T-helper 22 cell (primary cell): Measurements from ENCODE around the gene ARF3.

ENCODE experiments used
- DNase-seq: peaks from one replicate; pipeline ENCODE4 v3.0.0-alpha.2; 2020; ENCODE audit warnings: low read depth

ARF3 gene

DNA sequence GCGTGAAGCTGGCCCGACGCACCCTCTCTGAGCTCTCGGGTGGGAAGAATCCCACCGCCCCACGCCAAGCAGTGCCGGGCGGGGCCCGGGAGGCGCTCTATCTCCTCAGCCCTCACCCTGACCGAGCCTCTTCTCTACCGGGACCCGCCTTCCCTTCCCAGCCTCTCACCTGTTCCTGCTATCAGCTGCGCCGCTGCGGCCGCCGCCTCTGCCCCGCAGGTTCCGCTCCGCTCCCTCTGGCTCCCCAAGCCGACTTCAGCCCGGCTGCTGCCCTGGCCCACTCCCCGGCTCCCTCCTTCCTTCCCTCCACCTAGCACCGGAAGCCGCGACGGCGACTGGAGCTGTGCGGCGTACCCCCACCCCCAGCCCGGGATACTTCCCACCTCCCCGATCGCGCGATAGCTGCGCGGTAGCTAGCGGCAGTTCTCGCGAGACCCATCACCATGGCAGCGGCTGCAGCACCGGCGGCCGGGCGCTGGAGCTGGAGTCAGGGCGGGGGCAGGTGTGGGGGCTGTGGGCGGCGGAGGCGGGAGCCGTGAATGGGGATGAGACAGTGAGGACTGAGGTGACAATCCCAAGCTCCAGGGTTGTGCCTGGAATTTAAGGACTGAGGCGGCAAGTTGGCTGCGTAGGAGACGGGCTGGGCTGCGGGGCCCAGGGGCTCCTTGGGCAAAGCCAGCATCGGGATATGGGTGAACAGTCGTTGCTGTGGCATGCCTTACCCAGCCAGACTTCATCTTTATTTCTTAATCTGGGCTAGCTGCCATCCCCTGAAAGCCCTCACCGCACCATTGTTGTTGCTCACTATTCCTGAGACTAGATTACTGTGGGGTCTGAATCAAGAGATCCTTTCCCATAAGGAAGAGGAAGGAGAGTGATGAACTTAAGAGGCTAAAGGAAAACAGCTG, at the start of gene ARF3:
Gene ARF3 (minus strand): TSS at position 347 of the 908 bp plus-strand sequence. CDS start 16,392 bp downstream, outside the sequence.
- peak; percentile 90 for DNase-seq

DNA sequence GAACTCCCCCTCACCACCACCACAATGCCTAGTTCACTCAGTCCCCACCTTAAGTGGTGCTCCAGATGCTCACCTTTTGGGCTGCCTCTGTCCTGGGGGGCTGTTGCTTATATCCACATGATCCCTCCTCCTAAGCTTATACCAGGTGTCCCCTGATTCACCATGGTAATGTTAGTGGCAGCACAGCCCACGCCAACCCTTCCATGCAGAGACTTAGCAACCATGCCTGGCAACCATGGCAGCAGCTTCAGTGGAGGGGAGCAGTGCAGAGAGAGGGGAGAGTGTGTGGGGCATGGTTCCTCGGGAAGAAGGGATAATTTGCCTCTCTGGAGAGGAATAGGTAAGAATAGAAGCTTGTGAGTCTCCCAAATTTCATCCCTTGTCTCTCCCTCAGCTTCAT, 43.1 kb upstream of the ARF3 start:
- DNase-seq: no peak

DNA sequence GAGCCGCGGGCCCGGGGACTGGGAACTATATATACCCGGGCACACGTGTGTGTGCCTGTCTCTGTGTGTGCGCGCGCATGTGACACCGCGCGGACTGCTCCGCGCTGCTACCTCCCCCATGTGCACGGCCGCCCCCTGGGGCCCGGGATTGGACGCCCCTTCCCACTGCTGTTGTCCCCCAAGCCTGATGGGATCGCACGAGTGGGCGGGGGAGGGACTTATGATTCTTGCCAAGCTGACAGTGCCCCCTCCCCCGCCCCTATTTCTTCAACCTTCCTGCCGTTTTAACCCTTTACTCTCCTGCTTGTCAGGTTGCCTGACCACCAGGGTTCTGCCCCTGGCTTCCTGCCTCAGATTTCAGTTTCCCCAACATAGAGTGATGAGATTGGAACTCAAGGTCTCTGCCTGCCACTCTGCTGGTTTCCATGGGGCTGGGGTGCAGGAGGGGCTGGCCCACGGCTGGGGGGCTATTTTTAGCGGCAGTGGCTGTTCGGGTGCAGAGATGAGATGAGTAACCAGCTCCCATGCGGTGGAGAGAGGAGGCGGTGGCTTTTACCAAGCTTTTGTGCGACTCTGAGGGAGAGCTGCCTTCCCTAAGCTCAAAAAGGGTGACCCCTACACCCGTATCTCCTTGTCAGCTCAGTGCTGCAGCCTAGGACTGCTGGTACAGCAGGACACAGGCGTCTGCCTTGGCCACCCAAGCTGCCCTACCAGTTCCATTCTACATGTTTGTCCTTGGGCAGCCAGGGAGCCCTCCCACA, 42.3 kb upstream of the ARF3 start, which contains the start of gene DDN:
Gene DDN (minus strand): TSS at position 5 of the 761 bp plus-strand sequence. CDS start 88 bp downstream, outside the sequence.
- no peak for DNase-seq

DNA sequence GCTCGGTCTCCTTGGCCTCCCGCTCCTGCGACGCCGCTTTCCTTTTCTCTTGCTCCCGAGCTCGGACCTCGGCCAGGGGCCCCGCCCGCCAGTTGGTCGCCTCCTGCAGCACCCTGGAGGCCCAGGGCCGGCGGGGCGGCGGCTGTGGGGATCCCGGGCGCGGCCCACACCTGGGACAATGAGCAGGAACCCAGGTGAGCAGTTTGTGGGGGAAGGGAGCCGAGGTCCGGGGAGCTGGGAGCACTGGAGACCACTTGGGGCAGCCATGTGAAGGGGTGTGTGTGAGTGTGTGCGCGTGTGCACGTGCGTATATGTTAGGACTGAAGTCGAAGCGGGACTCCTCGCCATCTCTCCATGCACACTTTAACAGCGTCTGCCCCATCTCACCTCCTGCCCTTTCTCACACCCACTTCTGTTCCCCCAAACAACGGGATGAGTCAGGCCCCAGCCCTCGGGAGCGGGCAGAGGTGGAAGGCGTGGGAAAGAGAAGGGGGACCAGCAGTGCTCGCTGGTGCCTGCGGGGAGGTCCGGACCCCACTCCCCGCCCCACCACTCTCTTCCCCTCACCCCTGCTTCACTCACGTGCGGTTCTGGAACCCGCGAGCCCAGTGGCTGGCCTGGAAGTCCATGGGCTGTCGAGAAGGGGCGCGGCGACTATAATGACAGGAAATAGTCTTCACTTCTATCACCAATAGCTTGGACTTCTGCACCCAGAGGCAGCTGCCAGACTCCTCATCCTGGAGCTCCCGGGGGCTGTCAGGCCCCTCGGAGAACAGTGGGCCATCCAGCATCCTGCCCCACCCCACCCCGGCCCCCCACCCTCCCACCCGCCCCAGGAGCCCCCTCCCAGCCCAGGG, 41.4 kb upstream of the ARF3 start:
- no peak for DNase-seq

- DNase-seq: no peak
Measured at GRCh38 chr12:48997719-48998496, 40.6 kb upstream of the ARF3 start.

DNA sequence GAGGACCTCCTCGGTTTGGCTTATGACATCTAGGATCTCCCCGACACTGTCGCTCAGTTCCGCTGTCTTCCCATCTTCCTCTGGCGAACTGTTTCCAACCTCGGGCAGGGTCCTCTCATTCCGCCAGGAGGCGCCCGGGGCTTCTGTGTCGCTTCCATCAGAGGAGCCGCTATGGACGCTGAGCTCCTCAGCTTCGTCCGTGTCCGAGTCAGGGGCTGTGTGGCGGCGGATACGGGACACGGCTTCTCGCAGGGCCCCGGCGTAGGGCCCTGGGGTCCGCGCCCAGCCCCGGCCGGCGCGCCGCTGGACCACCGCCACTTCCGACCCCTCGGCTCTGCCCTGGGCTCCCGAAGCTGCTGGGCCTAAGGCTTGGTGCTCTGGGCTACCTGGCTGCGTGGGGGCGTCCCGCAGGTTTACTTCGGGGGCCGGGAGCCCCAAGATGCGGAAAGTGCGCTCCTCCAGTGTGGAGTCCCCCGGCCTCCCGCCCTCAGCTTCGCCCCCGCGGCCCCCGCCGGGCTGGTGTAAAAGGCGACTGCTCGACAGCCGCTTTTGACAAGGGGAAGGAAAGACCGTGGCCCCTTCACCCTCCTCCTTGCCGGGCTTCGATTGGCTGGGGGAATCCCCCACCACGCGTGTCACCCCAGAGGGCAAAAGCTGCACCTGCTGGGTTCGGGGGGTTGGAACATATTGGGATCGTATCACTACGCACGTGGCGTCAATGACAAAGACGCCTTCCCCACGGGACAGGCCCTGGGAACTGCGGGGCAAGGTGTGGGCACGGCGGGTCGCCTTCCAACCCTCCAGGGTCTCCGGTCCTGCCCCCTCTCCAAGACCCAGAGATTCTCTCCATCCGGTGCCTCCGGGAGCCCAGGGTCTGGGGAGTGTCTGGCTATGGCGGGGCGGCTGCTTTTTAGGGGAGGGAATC, 39.8 kb upstream of the ARF3 start:
- peak; percentile 55 for DNase-seq

DNA sequence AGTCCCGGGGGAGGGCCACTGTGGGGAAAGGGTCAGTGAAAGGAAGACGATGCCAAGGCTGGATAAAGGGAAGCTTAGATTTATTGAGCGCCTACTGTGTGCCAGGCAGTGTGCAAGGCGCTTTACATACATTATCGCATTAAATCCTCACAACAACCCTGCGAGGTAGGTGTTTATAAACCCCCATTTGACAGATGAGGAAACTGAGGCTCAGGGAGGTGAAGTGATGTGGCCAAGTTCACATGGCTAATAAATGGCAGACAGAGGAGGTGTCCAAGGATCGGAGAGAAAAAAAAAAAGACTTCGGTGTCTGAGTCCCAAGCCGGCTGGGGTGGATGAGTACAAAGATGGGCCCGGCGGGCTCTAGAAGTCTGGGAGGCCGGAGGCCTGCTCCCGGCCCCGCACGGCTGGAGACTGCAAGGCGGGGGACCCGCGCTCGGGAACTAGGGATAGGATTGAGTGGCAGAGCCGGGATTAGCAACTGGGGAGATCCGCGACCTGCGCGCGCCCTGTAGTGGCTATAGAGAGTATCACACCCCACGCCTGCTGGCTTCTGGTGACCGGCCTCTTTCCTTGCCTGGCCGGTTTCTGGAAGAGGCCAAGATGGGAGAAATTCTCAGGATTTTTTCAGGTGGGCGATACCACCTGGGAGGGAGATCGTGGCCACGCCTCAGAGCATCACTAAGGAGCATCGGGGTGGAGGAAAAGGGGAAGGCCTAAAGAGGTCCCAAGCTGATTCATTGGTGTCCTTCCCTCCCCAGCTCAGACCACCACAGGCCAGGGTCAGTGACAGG, 38.0 kb upstream of the ARF3 start:
- no peak for DNase-seq

DNA sequence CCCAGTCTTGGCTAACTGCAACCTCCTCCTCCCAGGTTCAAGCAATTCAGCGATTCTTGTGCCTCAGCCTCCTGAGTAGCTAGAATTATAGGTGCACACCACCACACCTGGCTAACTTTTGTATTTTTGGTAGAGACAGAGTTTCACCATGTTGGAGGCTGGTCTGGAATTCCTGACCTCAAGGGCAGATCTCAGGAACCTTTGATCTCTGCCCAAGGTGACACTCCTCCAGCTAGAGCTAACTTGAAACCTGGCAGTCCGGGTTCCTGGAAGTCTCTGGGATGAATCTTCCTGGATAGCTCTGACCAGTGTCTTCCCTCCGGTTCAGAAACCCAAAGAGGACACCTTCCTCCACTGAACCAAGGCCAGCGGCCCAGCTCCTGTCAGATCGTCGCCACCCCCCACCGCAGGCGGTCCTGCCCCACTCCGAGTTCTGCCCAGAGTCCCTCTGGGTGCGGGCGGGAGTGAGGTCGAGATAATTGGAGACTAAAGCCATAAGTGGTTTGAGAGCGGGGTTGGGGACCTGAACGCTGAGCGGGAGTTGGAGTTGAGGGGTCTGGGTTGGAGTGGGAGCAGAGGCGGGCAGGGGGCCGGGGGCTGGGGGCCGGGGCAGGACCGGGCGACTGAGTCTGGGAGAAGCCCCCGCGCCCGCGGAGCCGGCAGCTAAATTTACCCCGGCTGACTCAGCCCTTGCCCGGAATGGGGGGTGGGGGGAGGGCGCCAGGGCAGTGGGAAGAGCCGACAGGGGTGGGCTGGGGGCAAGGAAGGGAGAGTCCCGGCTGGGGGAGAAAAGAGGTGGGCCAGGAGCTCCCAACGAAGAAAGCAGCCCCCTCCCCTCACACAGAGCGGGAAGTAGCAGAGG, 37.2 kb upstream of the ARF3 start:
- no peak for DNase-seq

- no peak for DNase-seq
Measured at GRCh38 chr12:48993787-48994186, 36.5 kb upstream of the ARF3 start.

GRCh38 chr12:48991247-48992050, 34.2 kb upstream of the ARF3 start:
- no peak for DNase-seq

GRCh38 chr12:48990552-48990951, 33.3 kb upstream of the ARF3 start:
- no peak for DNase-seq

GRCh38 chr12:48988030-48988649, 30.9 kb upstream of the ARF3 start:
- no peak for DNase-seq

DNA sequence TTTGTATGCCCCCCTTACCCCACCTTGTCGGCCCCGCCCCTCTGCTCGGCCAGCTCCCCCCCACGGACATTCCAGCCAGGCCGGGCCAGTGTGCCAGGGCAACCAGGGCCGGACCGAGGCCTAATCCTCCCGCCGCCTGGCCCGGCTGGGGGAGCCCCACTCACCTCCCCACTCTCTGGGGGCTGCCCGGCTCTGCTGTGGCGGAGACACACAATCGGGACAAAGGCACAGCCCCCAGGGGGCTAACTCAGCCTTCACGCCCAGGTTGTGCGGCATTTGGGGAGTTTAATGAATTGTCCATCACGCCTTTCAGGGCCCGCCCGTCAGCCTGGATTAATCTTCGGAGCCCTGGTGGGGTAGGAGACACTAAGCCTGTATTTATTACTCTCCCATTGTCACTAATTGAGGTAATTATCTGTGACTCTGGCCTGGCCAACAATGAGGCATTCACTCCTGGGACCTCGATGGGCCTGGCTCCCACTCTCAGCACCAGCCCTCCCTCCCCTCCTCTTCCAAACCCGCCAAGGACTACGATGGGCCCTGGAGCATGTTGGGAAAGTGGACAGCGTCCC, 29.5 kb upstream of the ARF3 start:
- DNase-seq: no peak

DNA sequence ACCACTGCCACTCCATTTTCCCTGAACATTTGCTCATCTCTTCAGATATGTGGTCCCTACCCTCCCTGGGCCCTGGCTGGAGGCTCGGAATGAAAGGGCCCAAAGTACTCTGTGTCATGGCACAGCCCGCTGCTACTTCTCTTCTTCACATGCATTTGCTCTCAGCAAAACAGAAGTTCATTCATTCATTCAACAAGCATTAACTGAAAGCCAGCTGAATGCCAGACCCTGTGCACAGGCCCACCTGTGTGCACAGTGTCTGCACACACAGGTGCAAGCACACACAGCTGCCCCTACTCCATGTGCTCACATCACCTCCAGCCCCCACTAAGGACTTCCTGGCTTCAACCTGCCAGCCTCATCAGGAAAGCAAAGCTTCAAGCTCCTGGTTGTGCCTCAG, 28.6 kb upstream of the ARF3 start:
- no peak for DNase-seq

GRCh38 chr12:48985475-48985897, 28.2 kb upstream of the ARF3 start:
- no peak for DNase-seq

GRCh38 chr12:48982397-48983080, 25.3 kb upstream of the ARF3 start:
- DNase-seq: no peak
